SK-N-SH (cell line): ENCODE measurements around the gene IZUMO1. TPM values are rescaled to one million over a fixed set of nuclear protein-coding genes. Genes with fewer than 3 reads are reported as not detected.

Experiments
- CTCF ChIA-PET: fragments of 300-600, 350-600 bp; formaldehyde crosslinking; extraction: SDS; loops from one replicate; lab custom pipeline; 2021; lab: Yijun Ruan, JAX
- POLR2A ChIA-PET: fragments of 350-600 bp; sonication (Branson Sonifier 250); formaldehyde crosslinking; extraction: SDS; loops from one replicate; lab custom pipeline; 2020; ENCODE audit warnings: antibody characterized with exemption, inconsistent platforms; lab: Yijun Ruan, JAX
- DNase-seq: peaks from one replicate; pipeline ENCODE4 v3.0.0; 2012
- H2AFZ ChIP-seq: fragments of 200-600 bp; sonication (generic); 2 replicates; pipeline ENCODE4 v1.8.1; 2016; ENCODE audit warnings: antibody characterized with exemption, mild to moderate bottlenecking, low read depth
- H3F3A ChIP-seq: fragments of 200-600 bp; sonication (generic); replicated peaks from 2 replicates; pipeline ENCODE3; 2016; ENCODE audit warnings: antibody characterized with exemption, mild to moderate bottlenecking; ENCODE audit not compliant: insufficient read depth
- H3K27ac ChIP-seq, 2 experiments: fragments of 200-500 bp in 1 of 2; fragments of 200-600 bp in 1 of 2; sonication (Bioruptor generic) in 1 of 2; sonication (generic), shearing (Covaris generic) in 1 of 2; 2 replicates each; pipeline versions ENCODE4 v1.5.1 to v1.6.1; 2014 to 2016; ENCODE audit warnings: low read depth in 2 of 2, inconsistent platforms in 1 of 2, low read length in 1 of 2, mild to moderate bottlenecking in 1 of 2, mixed read lengths in 1 of 2
- H3K27me3 ChIP-seq: fragments of 200-600 bp; sonication (generic), shearing (Covaris generic); 2 replicates; pipeline ENCODE4 v1.6.1; 2016; ENCODE audit warnings: mixed run types; ENCODE audit not compliant: insufficient read depth
- H3K36me3 ChIP-seq, 2 experiments: fragments of 200-500 bp in 1 of 2; fragments of 200-600 bp in 1 of 2; sonication (Bioruptor generic) in 1 of 2; sonication (generic) in 1 of 2; replicated peaks in 1 of 2; 2 replicates each; pipeline versions ENCODE3 to v1.5.1; 2014 to 2016; ENCODE audit warnings: low read length in 1 of 2, mild to moderate bottlenecking in 1 of 2; ENCODE audit not compliant: insufficient read depth in 2 of 2, control insufficient read depth in 1 of 2
- H3K4me1 ChIP-seq, 2 experiments: fragments of 200-500 bp in 1 of 2; fragments of 200-600 bp in 1 of 2; sonication (Bioruptor generic) in 1 of 2; sonication (generic), shearing (Covaris generic) in 1 of 2; 2 replicates each; pipeline versions ENCODE4 v1.5.1 to v1.6.1; 2014 to 2016; ENCODE audit warnings: low read depth in 1 of 2, low read length in 1 of 2, mixed run types in 1 of 2; ENCODE audit not compliant: insufficient read depth in 2 of 2, control insufficient read depth in 1 of 2
- H3K4me2 ChIP-seq: fragments of 200-600 bp; sonication (generic), shearing (Covaris generic); 2 replicates; pipeline ENCODE4 v1.6.1; 2017; ENCODE audit warnings: mixed run types
- H3K4me3 ChIP-seq, 2 experiments: fragments of 200-500 bp in 1 of 2; fragments of 200-600 bp in 1 of 2; sonication (Bioruptor generic) in 1 of 2; sonication (generic), shearing (Covaris generic) in 1 of 2; 2 replicates each; pipeline versions ENCODE4 v1.5.1 to v1.8.1; 2014 to 2016; ENCODE audit warnings: low read depth in 2 of 2, inconsistent platforms in 1 of 2, low read length in 1 of 2, mild to moderate bottlenecking in 1 of 2, mixed read lengths in 1 of 2, moderate library complexity in 1 of 2
- H3K79me2 ChIP-seq: fragments of 200-600 bp; sonication (generic); 2 replicates; pipeline ENCODE4 v1.8.1; 2017; ENCODE audit warnings: mild to moderate bottlenecking; ENCODE audit not compliant: insufficient read depth
- H3K9ac ChIP-seq: fragments of 200-600 bp; sonication (generic); 2 replicates; pipeline ENCODE4 v1.6.1; 2017; ENCODE audit warnings: mixed run types
- H3K9me2 ChIP-seq: fragments of 200-600 bp; sonication (generic); 2 replicates; pipeline ENCODE4 v1.6.1; 2017; ENCODE audit warnings: mixed run types
- H3K9me3 ChIP-seq: fragments of 200-600 bp; sonication (generic); 2 replicates; pipeline ENCODE4 v1.6.1; 2017; ENCODE audit warnings: mixed run types, mild to moderate bottlenecking, moderate library complexity
- H4K20me1 ChIP-seq: fragments of 200-600 bp; sonication (generic); 2 replicates; pipeline ENCODE4 v1.6.1; 2017; ENCODE audit warnings: mild to moderate bottlenecking, mixed run types; ENCODE audit not compliant: insufficient read depth
- CHD2 ChIP-seq: fragments of 150-350 bp; IDR thresholded peaks from 2 replicates; pipeline ENCODE4 v1.6.1; 2018; ENCODE audit warnings: low read length; ENCODE audit not compliant: partially characterized antibody
- ELF1 ChIP-seq: IDR thresholded peaks from 2 replicates; pipeline ENCODE4 v1.4.0; 2012
- EZH2phosphoT487 ChIP-seq: fragments of 200-600 bp; sonication (generic); IDR thresholded peaks from 2 replicates; pipeline ENCODE4 v1.6.1; 2017; ENCODE audit warnings: low read depth, mixed run types, mild to moderate bottlenecking, antibody characterized with exemption, moderate library complexity, borderline replicate concordance
- FOXJ3 ChIP-seq: sonication (generic); formaldehyde crosslinking; IDR thresholded peaks from 2 replicates; pipeline ENCODE4 v1.5.1; 2020; ENCODE audit warnings: mild to moderate bottlenecking, missing genetic modification reagents
- GABPA ChIP-seq: IDR thresholded peaks from 2 replicates; pipeline ENCODE4 v1.4.0; 2012; ENCODE audit warnings: low read depth, mild to moderate bottlenecking
- GATA2 ChIP-seq: sonication (generic); formaldehyde crosslinking; IDR thresholded peaks from 2 replicates; pipeline ENCODE4 v1.5.0; 2020; ENCODE audit warnings: mild to moderate bottlenecking, missing genetic modification reagents
- JUND ChIP-seq: IDR thresholded peaks from 2 replicates; pipeline ENCODE4 v1.4.0; 2012
- MXI1 ChIP-seq: IDR thresholded peaks from 2 replicates; pipeline ENCODE4 v1.6.1; 2012; ENCODE audit warnings: mild to moderate bottlenecking, low read depth, low read length, improper control_type of control experiment
- NFIC ChIP-seq: IDR thresholded peaks from 2 replicates; pipeline ENCODE4 v1.4.0; 2012; ENCODE audit warnings: borderline replicate concordance
- NRF1 ChIP-seq: IDR thresholded peaks from 2 replicates; pipeline ENCODE4 v1.6.1; 2012; ENCODE audit warnings: low read depth, mild to moderate bottlenecking, low read length
- RAD21 ChIP-seq: IDR thresholded peaks from 2 replicates; pipeline ENCODE4 v1.6.1; 2012; ENCODE audit warnings: mild to moderate bottlenecking, low read length
- RXRA ChIP-seq: IDR thresholded peaks from 2 replicates; pipeline ENCODE4 v1.4.0; 2012; ENCODE audit warnings: low read depth, mild to moderate bottlenecking, borderline replicate concordance
- ZBTB33 ChIP-seq: IDR thresholded peaks from 2 replicates; pipeline ENCODE4 v1.4.0; 2012; ENCODE audit warnings: low read depth, borderline replicate concordance
- WGBS: methylation state at CpG from one replicate; pipeline ENCODE4 v1.1.6; 2017; ENCODE audit warnings: low lambda C conversion rate; 5-methylcytosine and 5-hydroxymethylcytosine counted together
- polyA plus RNA-seq, 3 experiments: library from polyadenylated mRNA; depleted of rRNA; stranded (reverse); fragments of >200 nt; gene quantifications; 2 replicates each; pipeline ENCODE4 v1.2.3, GENCODE V29; 2012
- TF ChIP-seq, protein P1 (sequence below): fragments of 200-600 bp; sonication (generic); IDR thresholded peaks from 2 replicates; pipeline ENCODE4 v1.6.1; 2017; ENCODE audit warnings: antibody characterized with exemption, mild to moderate bottlenecking, moderate library complexity

The IZUMO1 gene
- polyA plus RNA-seq, 1 of the 3 experiments (the other 2 are of a cell fraction): 0.03 TPM

DNA sequence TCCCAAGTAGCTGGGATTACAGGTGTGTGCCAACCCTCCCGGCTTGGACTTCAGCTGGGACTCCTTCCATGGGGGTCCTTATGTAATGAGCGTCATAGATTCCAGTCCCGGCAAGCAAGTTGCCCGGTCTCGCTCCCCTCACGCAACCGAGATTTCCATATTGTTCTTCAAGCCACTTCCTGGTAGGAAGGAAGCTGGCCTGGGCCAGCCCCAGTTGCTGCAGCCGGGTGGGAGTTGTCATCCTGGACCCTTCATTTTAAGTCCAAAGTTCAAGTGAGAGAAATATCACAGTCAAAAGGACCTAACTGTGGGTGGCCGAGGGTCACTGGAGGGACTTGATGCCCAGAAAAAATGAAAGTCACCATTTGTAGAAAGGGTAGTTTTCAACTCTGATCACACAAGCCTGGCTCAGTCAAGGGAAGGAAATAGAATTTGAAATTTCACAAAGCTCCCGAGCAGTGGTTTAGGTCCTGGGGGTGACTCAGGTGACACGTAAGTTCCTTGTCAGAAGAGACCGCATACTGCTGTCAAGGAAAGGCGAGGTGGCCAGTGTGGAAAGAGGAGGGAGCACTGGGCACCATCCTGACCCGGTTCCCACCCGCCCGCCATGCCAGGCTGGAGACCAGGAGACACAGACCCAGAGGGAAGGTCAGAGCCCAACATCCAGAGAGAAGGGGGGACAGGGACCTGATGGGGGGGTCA is 13.9 kb upstream of the IZUMO1 start:
- no peak overlapping the region for H3K4me3 ChIP-seq
- no peaks in the 10 kb centered on the region for H3K4me1 ChIP-seq
- no peaks in the 10 kb centered on the region for H3K79me2 ChIP-seq
- H3K9ac ChIP-seq: no peak overlapping the region
- no peak for TF ChIP-seq GABPA
- TF ChIP-seq CHD2: no peak
- no peak for TF ChIP-seq MXI1
- TF ChIP-seq GATA2 (CRISPR knock-in tag): no peak
- TF ChIP-seq FOXJ3 (CRISPR knock-in tag): no peak
- TF ChIP-seq NRF1: no peak
- TF ChIP-seq ZBTB33: no peak
- TF ChIP-seq ELF1: no peak
- no peak for TF ChIP-seq RAD21
- TF ChIP-seq, protein P1, sequence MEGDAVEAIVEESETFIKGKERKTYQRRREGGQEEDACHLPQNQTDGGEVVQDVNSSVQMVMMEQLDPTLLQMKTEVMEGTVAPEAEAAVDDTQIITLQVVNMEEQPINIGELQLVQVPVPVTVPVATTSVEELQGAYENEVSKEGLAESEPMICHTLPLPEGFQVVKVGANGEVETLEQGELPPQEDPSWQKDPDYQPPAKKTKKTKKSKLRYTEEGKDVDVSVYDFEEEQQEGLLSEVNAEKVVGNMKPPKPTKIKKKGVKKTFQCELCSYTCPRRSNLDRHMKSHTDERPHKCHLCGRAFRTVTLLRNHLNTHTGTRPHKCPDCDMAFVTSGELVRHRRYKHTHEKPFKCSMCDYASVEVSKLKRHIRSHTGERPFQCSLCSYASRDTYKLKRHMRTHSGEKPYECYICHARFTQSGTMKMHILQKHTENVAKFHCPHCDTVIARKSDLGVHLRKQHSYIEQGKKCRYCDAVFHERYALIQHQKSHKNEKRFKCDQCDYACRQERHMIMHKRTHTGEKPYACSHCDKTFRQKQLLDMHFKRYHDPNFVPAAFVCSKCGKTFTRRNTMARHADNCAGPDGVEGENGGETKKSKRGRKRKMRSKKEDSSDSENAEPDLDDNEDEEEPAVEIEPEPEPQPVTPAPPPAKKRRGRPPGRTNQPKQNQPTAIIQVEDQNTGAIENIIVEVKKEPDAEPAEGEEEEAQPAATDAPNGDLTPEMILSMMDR: no peak
- no peak for TF ChIP-seq EZH2phosphoT487
- TF ChIP-seq, all 33 proteins: peak for 0
- no peak overlapping the region for H3K4me2 ChIP-seq
- no peaks in the 10 kb centered on the region for H3K9me2 ChIP-seq
- no peaks in the 10 kb centered on the region for H4K20me1 ChIP-seq
- peaks cover 34% of the 10 kb centered on the region for H3K27me3 ChIP-seq
- 61% methylated on average over 15 of the region's 16 CpGs for WGBS
- POLR2A ChIA-PET: interaction anchor here (0.6 kb wide), 1 partner anchor 42 kb away, joined by 3 read pairs; no protein-coding TSS in a partner anchor
- H3K9me3 ChIP-seq: no peaks in the 10 kb centered on the region
- no peaks in the 10 kb centered on the region for H3F3A ChIP-seq
- no peak for DNase-seq
- CTCF ChIA-PET: interaction anchor here (0.6 to 1.2 kb wide), 3 partner anchors 35 to 81 kb away, joined by 3 read pairs; no protein-coding TSS in a partner anchor
- no peak overlapping the region for H3K27ac ChIP-seq
- no peak overlapping the region for H2AFZ ChIP-seq
- no peaks in the 10 kb centered on the region for H3K36me3 ChIP-seq

DNA sequence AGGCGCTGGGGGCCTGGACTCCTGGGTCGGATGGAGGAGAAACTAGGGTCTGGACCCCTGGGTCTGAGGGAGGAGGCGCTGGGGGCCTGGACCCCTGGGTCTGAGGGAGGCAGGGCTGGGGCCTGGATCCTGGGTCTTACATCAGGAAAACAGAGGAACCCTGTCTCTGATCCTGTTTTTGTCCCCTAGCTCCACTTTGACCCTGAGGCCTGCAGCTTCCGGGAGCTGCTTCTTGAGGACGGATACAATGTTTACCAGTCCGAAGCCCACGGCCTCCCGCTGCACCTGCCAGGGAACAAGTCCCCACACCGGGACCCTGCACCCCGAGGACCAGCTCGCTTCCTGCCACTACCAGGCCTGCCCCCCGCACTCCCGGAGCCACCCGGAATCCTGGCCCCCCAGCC is 11.0 kb upstream of the IZUMO1 start:
- Histone ChIP-seq H3K27ac (no peak overlapping the region), H3K9me3 (no peaks in the 10 kb centered on the region), H2AFZ (no peak overlapping the region), H3K4me2 (no peak overlapping the region), H3K79me2 (no peaks in the 10 kb centered on the region), H4K20me1 (no peaks in the 10 kb centered on the region), H3K4me3 (no peak overlapping the region), H3K36me3 (no peaks in the 10 kb centered on the region), H3F3A (no peaks in the 10 kb centered on the region), H3K9ac (no peak overlapping the region), H3K4me1 (peaks cover 0 to 3% of the 10 kb centered on the region in 2 experiments; a peak in 1 of 4 replicates), H3K9me2 (no peaks in the 10 kb centered on the region), H3K27me3 (peaks cover 10% of the 10 kb centered on the region)
- DNase-seq: no peak
- TF ChIP-seq JUND: no peak
- no peak for TF ChIP-seq RXRA
- TF ChIP-seq GATA2 (CRISPR knock-in tag): no peak
- no peak for TF ChIP-seq NFIC
- ChIA-PET CTCF (interaction anchor here (0.7 to 1.3 kb wide), 2 partner anchors 30 to 85 kb away, joined by 4 read pairs; no protein-coding TSS in a partner anchor), POLR2A (no interaction called here)
- WGBS: 90% methylated on average over 6 of the region's 14 CpGs
